ENCODE measurements around the gene TTC23L.

DNA sequence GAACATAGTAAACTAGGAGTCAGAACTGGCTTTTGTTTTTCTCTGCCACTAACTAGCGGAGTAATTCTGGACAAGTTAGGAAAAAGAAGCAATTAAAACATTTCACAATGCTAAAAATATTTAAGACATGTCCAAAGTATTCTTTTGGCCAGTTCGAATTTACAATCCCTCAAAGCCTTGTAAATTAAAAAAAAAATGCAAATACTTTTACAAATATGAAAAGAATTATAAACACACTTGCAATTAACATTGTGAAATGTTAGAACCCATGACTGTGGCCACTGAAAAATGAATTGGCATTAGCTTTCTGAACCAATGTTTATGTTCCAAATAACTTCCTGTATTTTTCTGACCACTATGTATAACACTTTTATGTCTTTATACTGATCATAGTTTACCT lies 74.1 kb downstream of the TTC23L start:
- no peak for TF ChIP-seq POLR2A (IDR thresholded peaks at IDR 0.05; ENCODE audit: low read depth, low read length)
- no peak for TF ChIP-seq POLR2AphosphoS5 (IDR thresholded peaks at IDR 0.05; ENCODE audit: low read depth, low read length)
